GM23338 (cell line): ENCODE results near the gene ZNF264.

ENCODE experiments used
- CREB1 ChIP-seq: fragments of 250-450 bp; sonication (Bioruptor Pico); IDR thresholded peaks from 2 replicates; pipeline ENCODE4 v1.5.0; 2020; ENCODE audit warnings: low read depth, mild to moderate bottlenecking, moderate library complexity
- CTCF ChIP-seq, 2 experiments: fragments of 200-600 bp in 1 of 2; sonication (generic) in 1 of 2; conservative IDR thresholded peaks; 2 replicates each; pipeline versions ENCODE4 v1.5.1 to v1.6.1; 2016 to 2017; ENCODE audit warnings: antibody characterized with exemption in 2 of 2, low read depth in 2 of 2, mild to moderate bottlenecking in 2 of 2, moderate library complexity in 1 of 2
- ETS1 ChIP-seq: IDR thresholded peaks from 2 replicates; pipeline ENCODE4 v1.6.1; 2016; ENCODE audit warnings: antibody characterized with exemption
- EZH2 ChIP-seq: fragments of 200-600 bp; sonication (generic); IDR thresholded peaks from one replicate; pipeline ENCODE4 v1.8.0; 2017; ENCODE audit warnings: antibody characterized with exemption, mild to moderate bottlenecking, low read depth; ENCODE audit not compliant: unreplicated experiment
- EZH2phosphoT487 ChIP-seq: fragments of 200-600 bp; sonication (generic); IDR thresholded peaks from one replicate; pipeline ENCODE4 v1.8.1; 2018; ENCODE audit warnings: antibody characterized with exemption; ENCODE audit not compliant: unreplicated experiment
- JUNB ChIP-seq: IDR thresholded peaks from one replicate; pipeline ENCODE4 v1.6.1; 2016; ENCODE audit warnings: antibody characterized with exemption; ENCODE audit not compliant: unreplicated experiment
- NANOG ChIP-seq: IDR thresholded peaks from 2 replicates; pipeline ENCODE4 v1.6.1; 2016; ENCODE audit warnings: antibody characterized with exemption, borderline replicate concordance
- POLR2AphosphoS5 ChIP-seq: IDR thresholded peaks from 2 replicates; pipeline ENCODE4 v1.6.1; 2016; ENCODE audit warnings: antibody characterized with exemption, low read depth
- REST ChIP-seq: IDR thresholded peaks from one replicate; pipeline ENCODE4 v1.6.1; 2018; ENCODE audit warnings: antibody characterized with exemption; ENCODE audit not compliant: unreplicated experiment
- STAT1 ChIP-seq: IDR thresholded peaks from one replicate; pipeline ENCODE4 v1.6.1; 2016; ENCODE audit warnings: antibody characterized with exemption; ENCODE audit not compliant: unreplicated experiment
- ZNF114 ChIP-seq: fragments of 250-450 bp; sonication (Bioruptor Pico); IDR thresholded peaks from 2 replicates; pipeline ENCODE4 v1.5.0; 2020; ENCODE audit warnings: mild to moderate bottlenecking, moderate library complexity
- ZNF331 ChIP-seq: fragments of 250-450 bp; sonication (Bioruptor Pico); IDR thresholded peaks from 2 replicates; pipeline ENCODE4 v1.5.0; 2020; ENCODE audit warnings: low read depth, mild to moderate bottlenecking, moderate library complexity

- TF ChIP-seq CTCF (conservative IDR thresholded peaks at IDR 0.05; ENCODE audit: low read depth in 2 of 2) (no peak), EZH2 (no peak), CREB1 (CRISPR knock-in tag) (no peak), JUNB (no peak), POLR2AphosphoS5 (no peak), NANOG (no peak), EZH2phosphoT487 (no peak), ZNF331 (CRISPR knock-in tag) (no peak), REST (no peak), ETS1 (no peak), ZNF114 (CRISPR knock-in tag) (no peak), STAT1 (no peak)
These were observed 80.0 kb downstream of the ZNF264 start for GRCh38 chr19:57271280-57271679.
